ENCODE results near the gene MAEA. TPM values are rescaled to one million over a fixed set of nuclear protein-coding genes. Genes with fewer than 3 reads are reported as not detected.

Gene MAEA
- total and polyA plus RNA-seq, 2 of the 8 experiments (the other 6 are each of a cell fraction or from before 2014, with no cell fraction given): 75.8 to 133 TPM

DNA sequence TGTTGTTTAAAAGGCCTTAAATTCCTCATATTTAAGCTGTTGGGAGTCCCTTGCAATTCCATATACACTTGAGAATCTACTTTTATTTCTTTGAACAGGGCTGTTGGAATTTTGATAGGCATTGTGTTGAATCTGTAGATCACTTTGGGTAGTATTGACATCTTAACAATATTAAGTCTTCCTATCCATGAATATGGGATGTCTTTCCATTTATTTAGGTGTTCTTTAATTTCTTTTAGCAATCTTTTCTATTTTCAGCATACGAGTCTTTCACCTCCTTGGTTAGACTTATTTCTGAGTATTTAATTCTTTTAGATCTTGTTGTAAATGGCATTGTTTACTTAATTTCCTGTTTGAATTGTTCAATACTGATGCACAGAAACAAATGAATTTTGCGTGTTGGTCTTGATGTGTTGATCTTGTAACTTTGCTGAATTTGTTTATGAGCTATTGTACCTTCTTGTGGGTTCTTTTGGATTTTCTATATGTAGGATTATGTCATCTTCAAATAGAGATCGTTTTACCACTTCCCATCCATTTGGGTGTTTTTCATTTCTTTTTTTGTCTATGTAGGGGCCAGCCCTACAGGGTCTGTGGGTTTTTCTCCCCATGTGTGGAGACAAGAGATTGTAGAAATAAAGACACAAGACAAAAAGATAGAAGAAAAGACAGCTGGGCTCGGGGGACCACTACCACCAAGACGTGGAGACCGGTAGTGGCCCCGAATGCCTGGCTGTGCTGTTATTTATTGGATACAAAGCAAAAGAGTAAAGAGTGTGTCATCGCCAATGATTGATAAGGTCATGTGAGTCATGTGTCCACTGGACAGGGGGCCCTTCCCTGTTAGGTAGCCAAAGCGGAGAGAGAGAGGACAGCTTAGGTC is 22.6 kb upstream of the MAEA start:
- Histone ChIP-seq H4K5ac (ENCODE audit: insufficient read length, low read depth, low read length) (no peak overlapping the region), H3K18ac (ENCODE audit: extremely low read depth, low read length) (no peak overlapping the region), H2BK12ac (ENCODE audit: low read depth, low read length) (no peak overlapping the region), H3K79me2 (ENCODE audit: control insufficient read depth in 1 of 2, insufficient read depth in 2 of 2, low read length in 2 of 2) (no peaks in the 10 kb centered on the region), H2AK5ac (ENCODE audit: low read depth, low read length) (no peak overlapping the region), H3K27me3 (replicated peaks in 1 of 4; ENCODE audit: control insufficient read depth in 3 of 4, extremely low read depth in 1 of 4, insufficient read depth in 3 of 4, low read length in 3 of 4) (no peaks in the 10 kb centered on the region), H3K27ac (ENCODE audit: low read depth, low read length) (no peak overlapping the region), H3K9me3 (ENCODE audit: insufficient read depth in 2 of 2, low read depth in 1 of 2, low read length in 1 of 2) (peaks cover 13 to 14% of the 10 kb centered on the region in 2 experiments; a peak in 3 of 4 replicates), H3K4ac (replicated peaks; ENCODE audit: insufficient read length, low read depth, low read length) (no peak overlapping the region), H2AFZ (ENCODE audit: low read length) (no peak overlapping the region), H3K36me3 (ENCODE audit: control insufficient read depth in 2 of 4, insufficient read depth in 4 of 4, low read length in 3 of 4) (no peaks in the 10 kb centered on the region), H3K4me1 (replicated peaks in 1 of 4; ENCODE audit: control insufficient read depth in 3 of 4, insufficient read depth in 4 of 4, low read length in 3 of 4) (peaks cover 0 to 2% (median 0%) of the 10 kb centered on the region in 4 experiments; a peak in 1 of 7 replicates), H3K23me2 (ENCODE audit: low read depth, low read length) (no peaks in the 10 kb centered on the region), H2BK5ac (ENCODE audit: low read depth, low read length) (no peak overlapping the region), H3K4me3 (ENCODE audit: extremely low read depth in 1 of 4, insufficient read depth in 2 of 4, low read depth in 3 of 4, low read length in 4 of 4) (no peak overlapping the region), H3K9ac (replicated peaks in 1 of 4; ENCODE audit: extremely low read depth in 1 of 4, low read depth in 3 of 4, low read length in 3 of 4) (no peak overlapping the region), H3K14ac (ENCODE audit: insufficient read length) (no peak overlapping the region), H3K4me2 (ENCODE audit: insufficient read depth in 1 of 2, low read depth in 2 of 2, low read length in 2 of 2) (no peak overlapping the region), H3K79me1 (ENCODE audit: low read depth, low read length) (no peaks in the 10 kb centered on the region; the same call in 1 of the 2 replicates), H3K56ac (replicated peaks; ENCODE audit: insufficient read length, low read depth, low read length) (no peak overlapping the region), H4K91ac (replicated peaks; ENCODE audit: insufficient read length, low read length) (no peak overlapping the region), H3K23ac (ENCODE audit: insufficient read length) (no peak overlapping the region), H2BK15ac (ENCODE audit: low read length) (no peak overlapping the region), H4K20me1 (replicated peaks in 1 of 2; ENCODE audit: control insufficient read depth in 1 of 2, insufficient read depth in 2 of 2, low read length in 2 of 2) (no peaks in the 10 kb centered on the region), H2BK20ac (ENCODE audit: low read length) (no peak overlapping the region), H4K8ac (ENCODE audit: extremely low read depth, insufficient read depth, low read length) (no peak overlapping the region), H2BK120ac (replicated peaks; ENCODE audit: low read depth, low read length) (no peak overlapping the region)
- DNase-seq (ENCODE audit: low read depth in 1 of 2, low spot score in 2 of 2) (no peak), FAIRE-seq (no peak)
- CTCF ChIA-PET (ENCODE audit: partially characterized antibody): interaction anchor here (0.8 to 3.9 kb wide), 17 partner anchors 9 to 156 kb away, joined by 3 to 32 read pairs (median 6); no protein-coding TSS in a partner anchor
- POLR2A ChIA-PET (ENCODE audit: partially characterized antibody): interaction anchor here (1.1 to 1.6 kb wide), 2 partner anchors 17 to 23 kb away, joined by 3 to 5 read pairs; partner anchors contain the start of gene MAEA
- WGBS, 2 experiments (ENCODE audit: extremely low coverage in 1 of 2, insufficient coverage in 1 of 2, insufficient read length in 1 of 2, insufficient replicate concordance in 2 of 2, low coverage in 1 of 2, low lambda C conversion rate in 2 of 2, missing lambda C conversion rate in 1 of 2): 90% methylated on average over 9 of the region's 9 CpGs; no CpG with 5 or more reads in 1 of the 2 experiments
- TF ChIP-seq CTBP2 (IDR thresholded peaks at IDR 0.05; ENCODE audit: borderline replicate concordance, insufficient read depth, insufficient read length, low read length): no peak
- TF ChIP-seq JUN (IDR thresholded peaks at IDR 0.05; ENCODE audit: low read depth, low read length): no peak
- no peak for TF ChIP-seq PHF8 (conservative IDR thresholded peaks at IDR 0.05; ENCODE audit: low read depth, low read length)
- no peak for TF ChIP-seq TEAD4 (IDR thresholded peaks at IDR 0.05; ENCODE audit: low read depth, low read length)
- TF ChIP-seq RXRA (IDR thresholded peaks at IDR 0.05; ENCODE audit: insufficient read depth, low read depth, low read length): no peak
- no peak for TF ChIP-seq HDAC6 (IDR thresholded peaks at IDR 0.05; ENCODE audit: low read depth, low read length)
- no peak for TF ChIP-seq KDM1A (IDR thresholded peaks at IDR 0.05; ENCODE audit: borderline replicate concordance, low read length)

Data from H1 (cell line).